ENCODE data around the gene FRMD4A.

FRMD4A gene

DNA sequence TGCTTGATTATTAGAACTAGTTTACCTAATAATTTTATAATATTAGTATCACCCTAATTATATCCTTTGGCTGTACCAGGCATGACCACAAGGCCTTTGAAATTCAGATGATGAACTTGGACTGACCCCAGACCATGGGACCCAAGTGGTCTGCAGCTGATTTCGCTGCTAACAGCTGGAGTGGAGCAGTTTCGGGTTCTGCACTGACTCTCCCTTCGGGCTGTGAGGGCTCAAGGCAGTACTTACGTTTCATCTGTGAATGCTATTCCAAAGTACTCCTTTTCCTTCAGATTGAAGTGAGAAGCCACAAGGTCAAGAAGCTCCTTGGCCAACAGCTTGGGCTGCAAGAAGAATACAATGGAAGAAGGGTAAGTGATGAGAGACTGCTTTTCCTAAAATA is 520.2 kb downstream of the FRMD4A start:
- Histone ChIP-seq H3K4me3 (ENCODE audit: low read depth, low read length) (no peak overlapping the region), H3K36me3 (replicated peaks) (peaks cover 2% of the 10 kb centered on the region), H3K27me3 (replicated peaks) (no peaks in the 10 kb centered on the region), H3K27ac (no peak overlapping the region)
- TF ChIP-seq, protein P1, sequence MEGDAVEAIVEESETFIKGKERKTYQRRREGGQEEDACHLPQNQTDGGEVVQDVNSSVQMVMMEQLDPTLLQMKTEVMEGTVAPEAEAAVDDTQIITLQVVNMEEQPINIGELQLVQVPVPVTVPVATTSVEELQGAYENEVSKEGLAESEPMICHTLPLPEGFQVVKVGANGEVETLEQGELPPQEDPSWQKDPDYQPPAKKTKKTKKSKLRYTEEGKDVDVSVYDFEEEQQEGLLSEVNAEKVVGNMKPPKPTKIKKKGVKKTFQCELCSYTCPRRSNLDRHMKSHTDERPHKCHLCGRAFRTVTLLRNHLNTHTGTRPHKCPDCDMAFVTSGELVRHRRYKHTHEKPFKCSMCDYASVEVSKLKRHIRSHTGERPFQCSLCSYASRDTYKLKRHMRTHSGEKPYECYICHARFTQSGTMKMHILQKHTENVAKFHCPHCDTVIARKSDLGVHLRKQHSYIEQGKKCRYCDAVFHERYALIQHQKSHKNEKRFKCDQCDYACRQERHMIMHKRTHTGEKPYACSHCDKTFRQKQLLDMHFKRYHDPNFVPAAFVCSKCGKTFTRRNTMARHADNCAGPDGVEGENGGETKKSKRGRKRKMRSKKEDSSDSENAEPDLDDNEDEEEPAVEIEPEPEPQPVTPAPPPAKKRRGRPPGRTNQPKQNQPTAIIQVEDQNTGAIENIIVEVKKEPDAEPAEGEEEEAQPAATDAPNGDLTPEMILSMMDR (IDR thresholded peaks at IDR 0.05; ENCODE audit: low read depth, low read length, missing control alignments), result no peak
- in situ Hi-C loops (cut with HindIII; ENCODE audit: low pct_ligation_motif_present, low sequenced_read_pairs), result no loop called here
- DNase-seq, result no peak

DNA sequence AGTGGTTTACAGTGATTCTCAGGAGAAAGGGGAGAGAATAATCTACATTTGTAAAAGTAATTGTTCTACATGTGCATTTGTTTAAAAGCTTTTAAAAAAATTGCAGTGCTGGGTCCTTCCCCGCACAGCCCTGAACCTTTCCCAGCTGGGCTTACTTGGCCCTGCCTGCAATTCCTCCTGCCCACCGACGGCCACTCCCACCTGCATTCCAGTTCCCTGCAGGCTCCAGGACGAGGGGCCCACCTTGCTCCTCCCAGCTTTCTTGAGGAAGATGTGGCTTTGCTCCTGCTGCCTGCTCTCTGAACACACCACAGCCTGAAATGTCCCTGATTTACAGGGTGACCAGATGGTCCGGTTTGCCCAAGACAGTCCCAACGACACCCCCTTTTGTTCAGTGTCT is 521.3 kb downstream of the FRMD4A start:
- TF ChIP-seq, protein P1 (IDR thresholded peaks at IDR 0.05; ENCODE audit: low read depth, low read length, missing control alignments), result no peak
- Histone ChIP-seq H3K4me3 (ENCODE audit: low read depth, low read length) (no peak overlapping the region), H3K27me3 (replicated peaks) (no peaks in the 10 kb centered on the region), H3K27ac (no peak overlapping the region), H3K36me3 (replicated peaks) (peaks cover 2% of the 10 kb centered on the region)
- DNase-seq, result no peak
- in situ Hi-C loops (cut with HindIII; ENCODE audit: low pct_ligation_motif_present, low sequenced_read_pairs), result no loop called here

GRCh38 chr10:13808556-13809391 is 522.0 kb downstream of the FRMD4A start:
- TF ChIP-seq, protein P1 (IDR thresholded peaks at IDR 0.05; ENCODE audit: low read depth, low read length, missing control alignments), result no peak
- H3K27ac ChIP-seq, result no peak overlapping the region
- no peaks in the 10 kb centered on the region for H3K27me3 ChIP-seq (replicated peaks)
- DNase-seq, result no peak
- H3K4me3 ChIP-seq (ENCODE audit: low read depth, low read length), result no peak overlapping the region
- peaks cover 2% of the 10 kb centered on the region for H3K36me3 ChIP-seq (replicated peaks)
- in situ Hi-C loops (cut with HindIII; ENCODE audit: low pct_ligation_motif_present, low sequenced_read_pairs), result no loop called here

- in situ Hi-C loops (cut with HindIII; ENCODE audit: low pct_ligation_motif_present, low sequenced_read_pairs), result no loop called here
- Histone ChIP-seq H3K4me3 (ENCODE audit: low read depth, low read length) (no peak overlapping the region), H3K27me3 (replicated peaks) (no peaks in the 10 kb centered on the region), H3K27ac (no peak overlapping the region), H3K36me3 (replicated peaks) (peaks cover 2% of the 10 kb centered on the region)
- TF ChIP-seq, protein P1 (IDR thresholded peaks at IDR 0.05; ENCODE audit: low read depth, low read length, missing control alignments), result no peak
- DNase-seq, result no peak
Measured at GRCh38 chr10:13806419-13806818, 524.3 kb downstream of the FRMD4A start.

DNA sequence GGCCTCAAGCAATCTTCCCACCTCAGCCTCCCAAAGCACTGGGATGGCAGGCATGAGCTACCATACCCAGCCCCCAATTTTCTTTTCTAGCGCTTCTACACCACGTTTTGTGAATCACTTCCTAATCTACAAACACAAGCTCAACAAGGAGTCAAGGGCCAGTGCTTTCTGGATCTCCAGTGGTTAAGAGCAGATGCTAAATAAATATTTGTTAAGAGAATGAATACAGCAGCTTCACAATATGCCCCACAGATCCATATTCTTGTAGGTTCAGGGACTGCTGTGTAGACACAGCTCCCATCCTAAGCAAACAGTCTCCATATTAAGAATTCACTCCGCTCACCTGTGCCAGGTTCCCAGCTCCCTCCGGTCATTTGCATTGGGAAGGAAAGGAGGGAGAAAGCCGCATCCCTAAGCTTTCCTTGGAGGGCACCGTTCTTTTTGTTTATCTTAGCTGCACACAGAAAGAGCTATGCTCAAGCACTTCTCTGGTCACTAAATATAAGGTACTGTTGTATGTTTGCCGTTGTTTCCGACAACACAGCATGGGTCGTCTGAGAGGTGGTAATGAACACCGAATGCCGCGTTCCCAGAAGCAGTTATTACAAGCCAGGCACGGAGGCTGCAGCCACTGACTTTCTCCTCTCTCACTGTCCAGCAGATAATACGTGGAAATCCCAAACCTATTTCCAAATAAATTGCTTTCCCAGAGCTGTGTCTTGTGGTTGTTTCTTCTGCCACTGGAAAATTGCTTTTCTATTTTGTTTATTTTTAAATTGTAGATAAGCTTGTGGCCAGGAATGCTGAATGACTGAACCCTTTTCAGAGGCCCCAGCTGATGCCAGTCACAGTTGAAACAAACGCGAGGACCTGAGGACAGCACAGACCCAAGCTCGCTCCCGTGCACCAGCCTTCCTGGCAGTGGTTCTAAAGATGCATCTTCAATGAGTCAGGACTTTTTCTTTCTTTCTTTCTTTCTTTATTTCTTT is 526.9 kb downstream of the FRMD4A start:
- Histone ChIP-seq H3K4me3 (ENCODE audit: low read depth, low read length) (no peak overlapping the region), H3K27me3 (replicated peaks) (no peaks in the 10 kb centered on the region), H3K36me3 (replicated peaks) (peaks cover under 1% of the 10 kb centered on the region), H3K27ac (peak overlapping the region; percentile 24)
- in situ Hi-C loops (cut with HindIII; ENCODE audit: low pct_ligation_motif_present, low sequenced_read_pairs), result no loop called here
- TF ChIP-seq, protein P1 (IDR thresholded peaks at IDR 0.05; ENCODE audit: low read depth, low read length, missing control alignments), result no peak
- no peak for DNase-seq

All from brain microvascular endothelial cell (primary cell).